ENCODE results near the gene INTS11.
A peak's percentile ranks its signal among the peaks of the same experiment; 100 is the strongest.

Gene INTS11

GRCh38 chr1:1309251-1310108 is 15.0 kb downstream of the INTS11 start:
- H3K4me1 ChIP-seq (ENCODE audit: insufficient read depth, low read length, severe bottlenecking) = peaks cover 37% of the 10 kb centered on the region
- H3K4me2 ChIP-seq (ENCODE audit: low read length) = peak overlapping the region; percentile 97
- peak overlapping the region; percentile 10 for H3K27ac ChIP-seq (ENCODE audit: low read depth, low read length, poor library complexity, severe bottlenecking)
- no peaks in the 10 kb centered on the region for H3K27me3 ChIP-seq (ENCODE audit: insufficient read depth, low read length)
- no peaks in the 10 kb centered on the region for H3K79me2 ChIP-seq (ENCODE audit: insufficient read depth, low read length)
- peak overlapping the region; percentile 90 for H3K4me3 ChIP-seq (ENCODE audit: low read depth, low read length, poor library complexity, severe bottlenecking)
- no peak overlapping the region for H2AFZ ChIP-seq (ENCODE audit: low read length)
- peaks cover 43% of the 10 kb centered on the region for H3K36me3 ChIP-seq (ENCODE audit: insufficient read depth, low read length)
- no peaks in the 10 kb centered on the region for H4K20me1 ChIP-seq (ENCODE audit: insufficient read depth, low read length)
- H3K9ac ChIP-seq (ENCODE audit: low read length) = peak overlapping the region; percentile 93
- no peaks in the 10 kb centered on the region for H3F3A ChIP-seq (ENCODE audit: insufficient read depth, low read length)
- no peaks in the 10 kb centered on the region for H3K9me3 ChIP-seq (ENCODE audit: low read length)
- no peaks in the 10 kb centered on the region for H3K9me2 ChIP-seq (ENCODE audit: low read depth, low read length)
- TF ChIP-seq CTCF (IDR thresholded peaks at IDR 0.05; ENCODE audit: low read length) = no peak
- TF ChIP-seq EZH2 (IDR thresholded peaks at IDR 0.05; ENCODE audit: borderline replicate concordance, low read length) = no peak

- no peaks in the 10 kb centered on the region for H3F3A ChIP-seq (ENCODE audit: insufficient read depth, low read length)
- H3K9me2 ChIP-seq (ENCODE audit: low read depth, low read length) = no peaks in the 10 kb centered on the region
- no peaks in the 10 kb centered on the region for H3K79me2 ChIP-seq (ENCODE audit: insufficient read depth, low read length)
- peaks cover 37% of the 10 kb centered on the region for H3K4me1 ChIP-seq (ENCODE audit: insufficient read depth, low read length, severe bottlenecking)
- H3K4me3 ChIP-seq (ENCODE audit: low read depth, low read length, poor library complexity, severe bottlenecking) = peak overlapping the region; percentile 90
- H4K20me1 ChIP-seq (ENCODE audit: insufficient read depth, low read length) = no peaks in the 10 kb centered on the region
- TF ChIP-seq EZH2 (IDR thresholded peaks at IDR 0.05; ENCODE audit: borderline replicate concordance, low read length) (no peak), CTCF (IDR thresholded peaks at IDR 0.05; ENCODE audit: low read length) (no peak)
- H3K27me3 ChIP-seq (ENCODE audit: insufficient read depth, low read length) = no peaks in the 10 kb centered on the region
- H3K36me3 ChIP-seq (ENCODE audit: insufficient read depth, low read length) = peaks cover 36% of the 10 kb centered on the region; the same call in 1 of the 2 replicates
- H2AFZ ChIP-seq (ENCODE audit: low read length) = no peak overlapping the region
- H3K27ac ChIP-seq (ENCODE audit: low read depth, low read length, poor library complexity, severe bottlenecking) = no peak overlapping the region
- peak overlapping the region; percentile 93 for H3K9ac ChIP-seq (ENCODE audit: low read length)
- peak overlapping the region; percentile 97 for H3K4me2 ChIP-seq (ENCODE audit: low read length)
- no peaks in the 10 kb centered on the region for H3K9me3 ChIP-seq (ENCODE audit: low read length)
Observed at GRCh38 chr1:1308756-1309250, 15.7 kb downstream of the INTS11 start.

GRCh38 chr1:1307923-1308755 is 16.3 kb downstream of the INTS11 start, which contains the start of the genes ACAP3 and PUSL1:
Gene ACAP3 (minus strand): TSS chr1:1307930. CDS start chr1:1307815, 115 bp downstream.
Gene PUSL1 (plus strand): TSS chr1:1308597. CDS start chr1:1308644, 47 bp downstream.
- Histone ChIP-seq H3K9me3 (ENCODE audit: low read length) (no peaks in the 10 kb centered on the region), H3F3A (ENCODE audit: insufficient read depth, low read length) (no peaks in the 10 kb centered on the region), H3K4me1 (ENCODE audit: insufficient read depth, low read length, severe bottlenecking) (peaks cover 37% of the 10 kb centered on the region), H3K79me2 (ENCODE audit: insufficient read depth, low read length) (no peaks in the 10 kb centered on the region), H3K9me2 (ENCODE audit: low read depth, low read length) (no peaks in the 10 kb centered on the region), H3K4me3 (ENCODE audit: low read depth, low read length, poor library complexity, severe bottlenecking) (peak within 1 kb of the TSS; percentile 90), H2AFZ (ENCODE audit: low read length) (no peak within 1 kb of the TSS), H3K4me2 (ENCODE audit: low read length) (peak within 1 kb of the TSS; percentile 97), H3K27me3 (ENCODE audit: insufficient read depth, low read length) (no peaks in the 10 kb centered on the region), H3K9ac (ENCODE audit: low read length) (peak within 1 kb of the TSS; percentile 93), H3K36me3 (ENCODE audit: insufficient read depth, low read length) (peaks cover 30% of the 10 kb centered on the region; the same call in 1 of the 2 replicates), H4K20me1 (ENCODE audit: insufficient read depth, low read length) (no peaks in the 10 kb centered on the region), H3K27ac (ENCODE audit: low read depth, low read length, poor library complexity, severe bottlenecking) (peak within 1 kb of the TSS; percentile 79)
- TF ChIP-seq CTCF (IDR thresholded peaks at IDR 0.05; ENCODE audit: low read length) = no peak
- no peak for TF ChIP-seq EZH2 (IDR thresholded peaks at IDR 0.05; ENCODE audit: borderline replicate concordance, low read length)

All from OCI-LY1 (cell line).